Posterior cingulate gyrus (tissue), 11 donors: Measurements from ENCODE around the gene SLC4A5.

Experiments used
- DNase-seq, 10 donors: peaks; one replicate each; pipeline versions ENCODE4 v3.0.0 to v3.0.0-alpha.2; 2020 to 2021; ENCODE audit warnings: mixed read lengths in 3 of 10
- intact Hi-C: fragments of 100-400 bp; cut with DNase I; formaldehyde crosslinking; loops from one replicate; pipeline ENCODE4 v1.15.1; 2023

Gene SLC4A5

GRCh38 chr2:74181739-74182138, 161.5 kb downstream of the SLC4A5 start:
- peak in 2 of 10 donors; percentile 12 to 16 for DNase-seq
- intact Hi-C loops, result no loop called here

GRCh38 chr2:74179063-74179865, 164.0 kb downstream of the SLC4A5 start:
- peak in 1 of 10 donors; percentile 81 for DNase-seq
- intact Hi-C loops, result loop anchor here (2.0 kb wide), 1 partner anchor 22 kb away; no protein-coding TSS in a partner anchor

GRCh38 chr2:74178211-74179062, 164.8 kb downstream of the SLC4A5 start, which contains the start of gene MOB1A:
MOB1A (minus strand) TSS chr2:74178879; CDS start chr2:74178674, 205 bp downstream.
- intact Hi-C loops, result loop anchor here (2.0 kb wide), 1 partner anchor 22 kb away; no protein-coding TSS in a partner anchor
- DNase-seq, result peak; percentile 95 to 100 (median 98)

- intact Hi-C loops, result loop anchor here (2.0 kb wide), 1 partner anchor 23 kb away; no protein-coding TSS in a partner anchor
These were observed 165.5 kb downstream of the SLC4A5 start for GRCh38 chr2:74177696-74178095.

GRCh38 chr2:74174909-74175308, 168.3 kb downstream of the SLC4A5 start:
- intact Hi-C loops, result no loop called here
- no peak for DNase-seq

More at GRCh38 chr2:74177696-74178095, 165.5 kb downstream of the SLC4A5 start:
- no peak for DNase-seq

GRCh38 chr2:74168739-74169138, 174.5 kb downstream of the SLC4A5 start:
- intact Hi-C loops, result no loop called here
- no peak for DNase-seq
